Activated CD4-positive, alpha-beta T cell treated with anti-CD3 and anti-CD28 coated beads, Interleukin-10, Interleukin-2, amounts not matched to agents 100 ng/mL and 50 ng/mL, durations not matched to agents 16 hours and 8 hours (primary cell): ENCODE data around the gene LCE4A.

Experiments used
- DNase-seq: peaks from one replicate; pipeline ENCODE4 v3.0.0-alpha.2; 2020

Gene LCE4A

GRCh38 chr1:152747831-152748230, 39.9 kb downstream of the LCE4A start:
- no peak for DNase-seq

- no peak for DNase-seq
Measured at GRCh38 chr1:152752225-152752624, 44.3 kb downstream of the LCE4A start.

GRCh38 chr1:152753586-152753985, 45.6 kb downstream of the LCE4A start:
- no peak for DNase-seq

GRCh38 chr1:152756872-152757271, 48.9 kb downstream of the LCE4A start:
- no peak for DNase-seq

GRCh38 chr1:152757747-152758146, 49.8 kb downstream of the LCE4A start, which contains the start of gene KPRP:
Gene KPRP, plus strand, starts transcription at chr1:152758025. Its CDS starts 1,564 bp downstream, at chr1:152759589.
- no peak for DNase-seq

- no peak for DNase-seq
Measured at GRCh38 chr1:152758636-152759035, 50.7 kb downstream of the LCE4A start.
